Left lung (tissue), 10 donors: ENCODE data around the gene ARL9. TPM values are rescaled to one million over a fixed set of nuclear protein-coding genes. Genes with fewer than 3 reads are reported as not detected.

Experiments
- ATAC-seq: fragments of 200-7000 bp; cut with Tn5 transposase; one replicate; pipeline ENCODE4 v1.9.1; 2020; ENCODE audit warnings: moderate library complexity
- DNase-seq, 4 donors: peaks; one replicate each; pipeline ENCODE4 v3.0.0-alpha.2; 2013 to 2020
- H3K27ac ChIP-seq, 2 donors: fragments of 200-600 bp; sonication (generic) in 1 of 2; one replicate each; pipeline versions ENCODE4 v1.5.0 to v1.8.0; 2020 to 2021
- H3K27me3 ChIP-seq, 2 donors: fragments of 200-600 bp; sonication (generic) in 1 of 2; one replicate each; pipeline versions ENCODE4 v1.5.0 to v1.8.0; 2020 to 2021
- H3K36me3 ChIP-seq, 2 donors: fragments of 200-600 bp; sonication (generic) in 1 of 2; one replicate each; pipeline versions ENCODE4 v1.5.0 to v1.8.0; 2020 to 2021
- H3K4me1 ChIP-seq, 2 donors: fragments of 200-600 bp; one replicate each; pipeline ENCODE4 v1.8.0; 2021
- H3K4me3 ChIP-seq, 2 donors: fragments of 200-600 bp; sonication (generic) in 1 of 2; one replicate each; pipeline versions ENCODE4 v1.5.0 to v1.8.0; 2020 to 2021; ENCODE audit warnings: mild to moderate bottlenecking in 1 of 2
- H3K9me3 ChIP-seq, 2 donors: fragments of 200-600 bp; sonication (generic) in 1 of 2; one replicate each; pipeline versions ENCODE4 v1.5.0 to v1.8.0; 2020 to 2021
- intact Hi-C, 2 donors: fragments of 100-400 bp; cut with DNase I; formaldehyde crosslinking; loops; one replicate each; pipeline versions ENCODE4 v1.11.2 to v1.14.2; 2022
- polyA plus RNA-seq, 6 donors: library from polyadenylated mRNA; unstranded; fragments of 120-200 nt; gene quantifications; one replicate each; pipeline ENCODE4 v1.2.1, GENCODE V29; 2013; ENCODE audit not compliant: insufficient read length in 6 of 6
- total RNA-seq, 2 donors: library from RNA; stranded (reverse); fragmentation: NEBNext Ultra II Directional; extraction: Animal tissue kit (Norgen Biotek cat#: 25700); gene quantifications; one replicate each; pipeline ENCODE4 v1.2.1, GENCODE V29; 2021
- TF ChIP-seq, protein P1 (sequence below), 2 donors: fragments of 200-600 bp; sonication (generic) in 1 of 2; IDR thresholded peaks; one replicate each; pipeline versions ENCODE4 v1.5.0 to v1.8.0; 2021; ENCODE audit warnings: antibody characterized with exemption in 2 of 2
- donor health status: DM: no; HTN: yes; CAD: no.
- donor health status: DM: no; HTN: no; CAD: no.

Gene ARL9
- total and polyA plus RNA-seq, 8 donors: 0.15 to 1.5 (median 0.56) TPM; not detected in 1

DNA sequence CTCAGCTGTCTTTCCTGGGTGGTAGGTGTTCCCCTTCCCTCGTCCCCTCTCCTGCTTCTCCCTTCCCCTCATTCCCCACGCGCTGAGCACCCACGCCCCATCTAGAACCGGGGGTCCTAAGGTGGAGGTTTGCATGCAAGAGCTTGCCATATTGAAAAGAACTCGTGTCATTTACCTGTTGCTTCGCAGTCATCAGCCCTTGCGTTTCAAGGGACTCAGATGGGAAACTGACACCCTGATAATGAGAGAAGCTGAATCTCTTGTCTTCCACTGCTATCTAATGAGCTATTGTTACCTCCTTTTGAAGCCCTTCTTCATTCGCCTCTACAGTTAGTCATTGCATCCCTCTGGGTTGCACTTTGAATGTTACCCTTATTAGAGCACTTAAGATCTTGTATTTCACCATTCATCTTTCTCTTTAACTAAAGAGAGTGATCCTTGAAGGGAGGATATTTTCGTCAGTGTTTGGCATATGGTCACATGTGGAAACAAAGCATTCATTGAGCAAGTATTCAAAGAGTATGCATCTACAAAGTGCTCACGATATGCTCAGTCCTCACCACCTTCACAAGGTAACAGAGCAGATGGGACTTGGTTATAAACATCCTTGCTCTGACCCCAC, 25.7 kb downstream of the ARL9 start:
- DNase-seq (no peak), ATAC-seq (no peak)
- TF ChIP-seq, protein P1, sequence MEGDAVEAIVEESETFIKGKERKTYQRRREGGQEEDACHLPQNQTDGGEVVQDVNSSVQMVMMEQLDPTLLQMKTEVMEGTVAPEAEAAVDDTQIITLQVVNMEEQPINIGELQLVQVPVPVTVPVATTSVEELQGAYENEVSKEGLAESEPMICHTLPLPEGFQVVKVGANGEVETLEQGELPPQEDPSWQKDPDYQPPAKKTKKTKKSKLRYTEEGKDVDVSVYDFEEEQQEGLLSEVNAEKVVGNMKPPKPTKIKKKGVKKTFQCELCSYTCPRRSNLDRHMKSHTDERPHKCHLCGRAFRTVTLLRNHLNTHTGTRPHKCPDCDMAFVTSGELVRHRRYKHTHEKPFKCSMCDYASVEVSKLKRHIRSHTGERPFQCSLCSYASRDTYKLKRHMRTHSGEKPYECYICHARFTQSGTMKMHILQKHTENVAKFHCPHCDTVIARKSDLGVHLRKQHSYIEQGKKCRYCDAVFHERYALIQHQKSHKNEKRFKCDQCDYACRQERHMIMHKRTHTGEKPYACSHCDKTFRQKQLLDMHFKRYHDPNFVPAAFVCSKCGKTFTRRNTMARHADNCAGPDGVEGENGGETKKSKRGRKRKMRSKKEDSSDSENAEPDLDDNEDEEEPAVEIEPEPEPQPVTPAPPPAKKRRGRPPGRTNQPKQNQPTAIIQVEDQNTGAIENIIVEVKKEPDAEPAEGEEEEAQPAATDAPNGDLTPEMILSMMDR (IDR thresholded peaks at IDR 0.05): no peak
- Histone ChIP-seq H3K9me3 (no peaks in the 10 kb centered on the region), H3K27me3 (peaks cover 5 to 49% of the 10 kb centered on the region in 2 donors), H3K36me3 (no peaks in the 10 kb centered on the region), H3K4me3 (peak overlapping the region; percentile 41 to 47), H3K27ac (no peak overlapping the region), H3K4me1 (peaks cover 0 to 8% of the 10 kb centered on the region in 2 donors)
- intact Hi-C loops: no loop called here

DNA sequence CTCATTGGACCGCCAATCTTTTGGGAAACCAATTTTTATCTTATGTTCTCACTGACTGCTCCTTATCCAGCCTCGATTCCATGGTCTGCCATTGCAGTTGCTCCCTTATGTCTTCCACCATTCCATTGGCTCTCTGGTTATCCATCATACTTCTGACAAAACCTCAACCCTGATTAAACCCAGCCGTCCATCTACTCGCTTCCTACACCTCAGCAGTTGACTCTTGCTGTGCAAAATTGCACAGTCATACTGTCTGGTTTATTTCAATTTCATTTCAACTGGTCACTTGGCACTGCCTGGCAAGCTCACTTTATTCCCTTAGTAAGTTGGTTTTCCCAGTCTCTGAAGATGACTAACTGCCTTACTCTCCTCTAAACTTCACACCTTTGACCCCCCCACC, 26.2 kb downstream of the ARL9 start:
- TF ChIP-seq, protein P1 (IDR thresholded peaks at IDR 0.05): no peak
- peaks cover 0 to 8% of the 10 kb centered on the region in 2 donors for H3K4me1 ChIP-seq
- intact Hi-C loops: no loop called here
- H3K27ac ChIP-seq: no peak overlapping the region
- H3K9me3 ChIP-seq: no peaks in the 10 kb centered on the region
- no peak for DNase-seq
- no peak for ATAC-seq
- H3K4me3 ChIP-seq: no peak overlapping the region
- peaks cover 5 to 49% of the 10 kb centered on the region in 2 donors for H3K27me3 ChIP-seq
- no peaks in the 10 kb centered on the region for H3K36me3 ChIP-seq

GRCh38 chr4:56532239-56532638, 26.6 kb downstream of the ARL9 start:
- Histone ChIP-seq H3K9me3 (no peaks in the 10 kb centered on the region), H3K4me3 (no peak overlapping the region), H3K27me3 (peaks cover 5 to 49% of the 10 kb centered on the region in 2 donors), H3K4me1 (peaks cover 0 to 8% of the 10 kb centered on the region in 2 donors), H3K27ac (no peak overlapping the region), H3K36me3 (no peaks in the 10 kb centered on the region)
- TF ChIP-seq, protein P1 (IDR thresholded peaks at IDR 0.05): no peak
- ATAC-seq: no peak
- DNase-seq: no peak
- intact Hi-C loops: no loop called here

DNA sequence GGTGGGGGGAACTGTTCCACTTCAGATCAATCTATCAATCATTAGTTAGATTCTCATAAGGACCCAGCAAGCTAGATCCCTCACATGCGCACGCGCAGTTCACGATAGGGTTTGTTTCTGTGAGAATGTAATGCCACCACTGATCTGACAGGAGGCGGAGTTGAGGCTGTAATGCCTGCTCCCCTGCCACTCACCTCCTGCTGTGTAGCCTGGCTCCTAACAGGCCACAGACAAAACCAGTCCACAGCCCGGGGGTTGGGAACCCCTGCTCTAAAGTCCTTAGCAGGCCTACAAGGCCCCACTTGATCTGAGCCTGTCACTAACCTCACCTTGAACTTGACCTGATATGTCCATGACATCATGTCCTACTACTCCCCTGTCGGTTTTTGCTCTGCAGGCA, 30.3 kb downstream of the ARL9 start:
- Histone ChIP-seq H3K4me3 (no peak overlapping the region), H3K36me3 (no peaks in the 10 kb centered on the region), H3K4me1 (peaks cover 0 to 3% of the 10 kb centered on the region in 2 donors), H3K27ac (no peak overlapping the region), H3K9me3 (no peaks in the 10 kb centered on the region), H3K27me3 (peaks cover 5 to 40% of the 10 kb centered on the region in 2 donors)
- intact Hi-C loops: no loop called here
- ATAC-seq (no peak), DNase-seq (no peak)
- TF ChIP-seq, protein P1 (IDR thresholded peaks at IDR 0.05): no peak

GRCh38 chr4:56537147-56537546, 31.6 kb downstream of the ARL9 start:
- intact Hi-C loops: no loop called here
- Histone ChIP-seq H3K27me3 (peaks cover 5 to 27% of the 10 kb centered on the region in 2 donors), H3K27ac (no peak overlapping the region), H3K9me3 (no peaks in the 10 kb centered on the region), H3K4me3 (no peak overlapping the region), H3K4me1 (no peaks in the 10 kb centered on the region), H3K36me3 (no peaks in the 10 kb centered on the region)
- DNase-seq (no peak), ATAC-seq (no peak)
- TF ChIP-seq, protein P1 (IDR thresholded peaks at IDR 0.05): no peak
